Sciatic nerve (tissue), 2 donors: ENCODE results near the gene ALS2CL. TPM values are rescaled to one million over a fixed set of nuclear protein-coding genes. Genes with fewer than 3 reads are reported as not detected.
"Not testable (repeated sequence)": the region's sequence is repeated elsewhere in the genome, so short reads cannot be mapped to it uniquely, and the experiment has no call there.

Experiments used
- ATAC-seq: fragments of 200-7000 bp; cut with Tn5 transposase; one replicate; pipeline ENCODE4 v1.9.1; 2020; ENCODE audit warnings: mild to moderate bottlenecking, moderate library complexity
- DNase-seq: peaks from one replicate; pipeline ENCODE4 v3.0.0-alpha.2; 2020; ENCODE audit warnings: low spot score
- intact Hi-C: fragments of 100-400 bp; cut with DNase I; formaldehyde crosslinking; loops from one replicate; pipeline ENCODE4 v1.14.2; 2022
- total RNA-seq: library from RNA; stranded (reverse); fragmentation: NEBNext Ultra II Directional; extraction: Animal tissue kit (Norgen Biotek cat#: 25700); gene quantifications from one replicate; pipeline ENCODE4 v1.2.1, GENCODE V29; 2021
- donor health status: DM: no; HTN: no; CAD: no.
- donor health status: DM: no; HTN: no; CAD: no.

The ALS2CL gene
- total RNA-seq, 1 donor from 2014 or later: 18.5 TPM

DNA sequence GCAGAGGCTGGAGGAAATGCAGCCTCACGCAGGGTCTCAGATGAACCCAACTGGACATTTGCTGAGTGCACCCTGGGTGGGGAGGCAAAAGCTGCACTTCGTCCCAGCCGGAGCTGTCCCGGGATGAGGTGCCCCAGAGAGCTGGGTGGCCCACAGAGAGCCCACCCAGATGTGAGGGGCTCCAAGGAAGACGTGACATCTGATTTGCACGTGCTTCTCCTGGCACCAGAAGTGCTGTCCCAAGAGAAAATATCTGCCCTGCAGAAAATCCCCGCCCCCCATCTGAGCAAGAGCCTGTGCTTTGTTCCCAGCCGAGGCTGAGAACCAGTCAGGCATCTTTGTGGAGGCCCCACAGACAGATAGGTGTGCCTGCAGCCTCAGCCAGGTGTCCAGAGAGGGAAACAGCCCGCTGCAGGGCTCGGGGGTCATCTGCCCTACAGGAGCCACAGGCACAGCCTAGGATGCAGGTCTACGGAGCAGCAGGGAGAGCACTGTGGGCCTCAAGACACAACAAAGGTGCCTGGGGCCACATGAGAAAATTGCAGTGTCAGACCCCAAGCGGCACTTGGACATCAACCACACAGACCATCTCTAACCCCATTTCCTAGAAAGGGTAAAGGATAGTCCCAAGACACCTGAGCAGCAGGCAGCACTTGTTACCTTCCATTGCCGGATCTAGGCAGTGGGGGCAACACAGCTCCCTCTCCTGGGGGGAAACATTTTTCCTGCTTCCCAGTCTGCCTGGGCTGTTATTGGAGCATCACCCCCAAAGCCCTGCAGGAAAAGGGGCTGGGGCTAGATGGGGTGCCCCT lies 13.5 kb upstream of the ALS2CL start:
- DNase-seq (peak; percentile 38), ATAC-seq (no peak)
- intact Hi-C loops: loop anchor here (5.0 kb wide), 1 partner anchor 200 kb away; no protein-coding TSS in a partner anchor

GRCh38 chr3:46705751-46706552 lies 12.5 kb upstream of the ALS2CL start:
- no peak for ATAC-seq
- peak; percentile 47 for DNase-seq
- intact Hi-C loops: loop anchor here (5.0 kb wide), 1 partner anchor 201 kb away; no protein-coding TSS in a partner anchor

DNA sequence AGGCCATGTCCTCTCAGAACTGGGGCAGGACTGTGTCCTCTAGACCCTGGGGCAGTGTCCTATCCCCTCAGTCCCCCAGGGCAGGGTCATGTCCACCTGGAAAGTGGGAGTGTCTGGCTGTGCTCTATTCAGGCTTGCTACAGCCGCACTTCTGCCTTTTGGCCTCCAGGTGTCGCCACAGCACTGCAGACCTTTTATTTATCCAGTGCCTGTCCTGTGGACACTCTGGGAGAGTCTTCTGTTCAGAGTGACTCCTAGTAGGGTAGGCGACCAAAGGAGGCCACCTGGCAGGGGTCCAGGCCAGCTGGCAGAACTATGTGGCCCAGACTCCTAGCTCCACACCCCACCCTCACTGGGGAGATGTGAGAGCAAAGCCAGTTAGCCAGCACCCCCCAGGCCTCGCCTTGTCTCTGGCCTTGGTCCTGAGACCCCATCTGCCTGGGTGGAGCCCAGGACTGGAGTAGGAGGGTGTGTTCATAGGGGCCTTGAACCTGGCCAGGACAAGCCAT lies 11.6 kb upstream of the ALS2CL start:
- peak; percentile 84 for DNase-seq
- intact Hi-C loops: loop anchor here (5.0 kb wide), 1 partner anchor 202 kb away; no protein-coding TSS in a partner anchor

DNA sequence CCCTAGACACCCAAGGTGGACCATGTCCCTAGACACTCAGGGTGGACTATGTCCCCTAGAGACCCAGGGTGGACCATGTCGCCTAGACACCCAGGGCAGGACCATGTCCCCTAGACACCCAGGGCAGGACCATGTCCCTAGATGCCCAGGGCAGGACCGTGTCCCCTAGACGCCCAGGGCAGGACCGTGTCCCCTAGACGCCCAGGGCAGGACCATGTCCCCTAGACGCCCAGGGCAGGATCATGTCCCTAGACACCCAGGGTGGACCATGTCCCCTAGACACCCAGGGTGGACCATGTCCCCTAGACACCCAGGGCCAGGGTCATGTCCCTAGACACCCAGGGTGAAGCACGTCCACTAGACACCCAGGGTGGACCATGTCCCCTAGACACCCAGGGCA lies 10.9 kb upstream of the ALS2CL start:
- DNase-seq, ATAC-seq: not testable (repeated sequence)
- intact Hi-C loops: loop anchor here (5.0 kb wide), 1 partner anchor 193 kb away; no protein-coding TSS in a partner anchor

More for the DNA sequence above, 11.6 kb upstream of the ALS2CL start:
- peak; percentile 86 for ATAC-seq

- ATAC-seq: no peak
- intact Hi-C loops: loop anchor here (5.0 kb wide), 1 partner anchor 194 kb away; no protein-coding TSS in a partner anchor
- no peak for DNase-seq
Observed at GRCh38 chr3:46703013-46703520, 9.6 kb upstream of the ALS2CL start.

GRCh38 chr3:46702246-46703012 lies 8.9 kb upstream of the ALS2CL start:
- ATAC-seq (no peak), DNase-seq (no peak)
- intact Hi-C loops: loop anchor here (5.0 kb wide), 1 partner anchor 195 kb away; no protein-coding TSS in a partner anchor

- intact Hi-C loops: loop anchor here (5.0 kb wide), 1 partner anchor 196 kb away; no protein-coding TSS in a partner anchor
- DNase-seq (no peak), ATAC-seq (no peak)
Observed at GRCh38 chr3:46701181-46701939, 7.9 kb upstream of the ALS2CL start, which contains the start of gene TMIE. Gene TMIE (plus strand): TSS chr3:46701392. CDS start chr3:46701488, 96 bp downstream.

DNA sequence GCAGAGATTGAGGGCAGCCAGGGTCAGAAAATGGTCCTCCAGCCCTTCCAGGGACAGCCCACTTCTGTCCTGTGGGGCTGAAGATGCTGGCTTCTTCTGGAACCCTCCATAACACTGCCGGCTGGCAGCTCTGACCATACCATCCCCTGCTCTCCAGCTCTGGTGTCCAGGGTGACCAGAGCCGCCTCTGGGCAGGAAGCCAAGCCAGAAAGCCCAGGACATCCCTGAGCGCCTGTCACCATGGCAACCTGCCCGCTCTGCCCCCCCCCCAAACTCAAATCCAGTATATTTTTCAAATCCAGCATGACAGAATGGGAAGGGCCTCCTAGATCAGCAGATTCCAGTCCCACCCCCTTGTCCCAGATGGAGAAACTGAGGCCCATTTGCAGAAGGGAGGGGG lies 7.3 kb upstream of the ALS2CL start:
- DNase-seq: no peak
- no peak for ATAC-seq
- intact Hi-C loops: loop anchor here (5.0 kb wide), 1 partner anchor 197 kb away; no protein-coding TSS in a partner anchor

GRCh38 chr3:46699676-46700523 lies 6.4 kb upstream of the ALS2CL start:
- DNase-seq (peak; percentile 71), ATAC-seq (peak; percentile 65)
- intact Hi-C loops: loop anchor here (5.0 kb wide), 1 partner anchor 197 kb away; no protein-coding TSS in a partner anchor

- intact Hi-C loops: no loop called here
- DNase-seq (no peak), ATAC-seq (peak; percentile 36)
Observed at GRCh38 chr3:46695962-46696894, 2.7 kb upstream of the ALS2CL start.

- intact Hi-C loops: no loop called here
- ATAC-seq (peak; percentile 62), DNase-seq (peak; percentile 68)
Observed at GRCh38 chr3:46695177-46695961, 1.9 kb upstream of the ALS2CL start.

GRCh38 chr3:46694520-46694919 lies 1.0 kb upstream of the ALS2CL start:
- intact Hi-C loops: no loop called here
- DNase-seq (no peak), ATAC-seq (no peak)

DNA sequence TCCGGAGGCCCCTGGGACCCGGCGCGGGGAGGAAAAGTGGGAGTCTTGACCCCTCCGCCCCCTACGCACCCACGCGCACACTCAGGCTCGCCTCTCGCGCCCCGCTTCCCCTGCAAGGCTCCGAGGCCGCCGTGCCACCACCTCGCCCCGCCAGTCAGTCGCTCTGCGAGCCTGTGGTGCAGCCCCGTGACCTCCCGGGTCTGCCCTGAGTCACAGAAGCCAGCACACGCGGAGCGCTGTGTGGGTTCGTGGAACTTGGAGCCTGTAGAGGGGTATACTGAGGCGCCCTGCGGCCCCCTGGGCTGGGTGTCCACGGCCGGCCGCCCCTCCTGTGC lies 380 bp upstream of the ALS2CL start:
- DNase-seq (peak; percentile 65), ATAC-seq (peak; percentile 3)
- intact Hi-C loops: no loop called here

DNA sequence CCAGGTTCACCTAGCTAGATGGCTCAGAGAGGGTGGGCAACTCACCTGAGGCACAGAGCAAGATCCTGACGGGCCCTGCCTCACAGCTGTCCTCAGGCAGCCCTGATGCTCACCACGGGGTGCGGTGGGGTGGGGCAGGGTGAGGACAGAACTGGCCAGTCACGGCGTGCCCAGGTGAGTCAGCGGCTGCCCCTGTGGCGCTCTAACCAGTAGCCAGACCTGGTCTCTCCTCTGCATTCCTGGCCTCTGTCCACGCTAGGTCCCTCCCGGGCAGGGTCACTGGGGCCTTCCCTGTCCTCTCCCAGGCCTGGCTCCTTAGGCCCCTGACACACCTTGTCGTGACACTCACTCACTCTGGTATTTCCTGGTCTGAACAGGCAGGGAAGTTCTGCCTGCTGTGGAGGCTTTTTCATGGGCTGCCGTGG lies 901 bp downstream of the ALS2CL start:
- DNase-seq (no peak), ATAC-seq (no peak)
- intact Hi-C loops: no loop called here

GRCh38 chr3:46690798-46691197 lies 2.7 kb downstream of the ALS2CL start:
- intact Hi-C loops: no loop called here
- peak; percentile 31 for ATAC-seq
- no peak for DNase-seq
